IMR-90 (cell line): ENCODE results near the gene GOLGA6L24. TPM values are rescaled to one million over a fixed set of nuclear protein-coding genes. Genes with fewer than 3 reads are reported as not detected.
"Not testable (repeated sequence)": the region's sequence is repeated elsewhere in the genome, so short reads cannot be mapped to it uniquely, and the experiment has no call there.

Source experiments
- ATAC-seq: fragments of 200-7000 bp; cut with Tn5 transposase; 2 replicates; pipeline ENCODE4 v1.9.1; 2020; ENCODE audit warnings: low read depth, mild to moderate bottlenecking, moderate library complexity
- BruUV-seq: library from RNA; stranded (reverse); fragments of 400-500 nt; replicated peaks from 2 replicates; lab custom pipeline; 2021; lab: Mats Ljungman, UMichigan
- CTCF ChIA-PET: fragments of 300-600 bp; formaldehyde crosslinking; extraction: SDS; loops from one replicate; lab custom pipeline; 2021; ENCODE audit warnings: antibody characterized with exemption; lab: Yijun Ruan, JAX
- POLR2A ChIA-PET: fragments of 300-600 bp; sonication (Branson Sonifier 250); formaldehyde crosslinking; loops from one replicate; lab custom pipeline; 2022; ENCODE audit warnings: antibody characterized with exemption; ENCODE audit not compliant: unreplicated experiment; lab: Charles Lee
- DNase-seq: peaks from one replicate; pipeline ENCODE4 v3.0.0; 2013
- H2AFZ ChIP-seq: replicated peaks from 2 replicates; pipeline ENCODE3; 2013; ENCODE audit warnings: low read length, mild to moderate bottlenecking; ENCODE audit not compliant: poor library complexity
- H2AK5ac ChIP-seq: 2 replicates; pipeline ENCODE4 v1.6.1; 2013; ENCODE audit warnings: low read depth, low read length, inconsistent platforms
- H2AK9ac ChIP-seq: replicated peaks from 2 replicates; pipeline ENCODE3; 2013; ENCODE audit warnings: mild to moderate bottlenecking, low read depth, low read length, moderate library complexity; ENCODE audit not compliant: poor library complexity
- H2BK120ac ChIP-seq: 2 replicates; pipeline ENCODE4 v1.6.1; 2013; ENCODE audit warnings: low read depth, low read length, inconsistent platforms
- H2BK15ac ChIP-seq: 3 replicates; pipeline ENCODE4 v1.6.1; 2013; ENCODE audit warnings: low read depth, low read length, inconsistent platforms
- H2BK20ac ChIP-seq: 2 replicates; pipeline ENCODE4 v1.6.1; 2013; ENCODE audit warnings: low read depth, mild to moderate bottlenecking, inconsistent platforms, low read length, moderate library complexity
- H2BK5ac ChIP-seq: 2 replicates; pipeline ENCODE4 v1.6.1; 2013; ENCODE audit warnings: mild to moderate bottlenecking, low read depth, low read length, inconsistent platforms; ENCODE audit not compliant: poor library complexity, severe bottlenecking
- H3K14ac ChIP-seq: replicated peaks from 2 replicates; pipeline ENCODE4 v1.6.1; 2013; ENCODE audit warnings: low read depth, low read length, inconsistent platforms
- H3K18ac ChIP-seq: 2 replicates; pipeline ENCODE4 v1.6.1; 2013; ENCODE audit warnings: low read depth, low read length, control low read depth
- H3K23ac ChIP-seq: 2 replicates; pipeline ENCODE4 v1.6.1; 2013; ENCODE audit warnings: low read depth, low read length, inconsistent platforms
- H3K27ac ChIP-seq: 2 replicates; pipeline ENCODE4 v1.5.1; 2013; ENCODE audit warnings: mild to moderate bottlenecking, control low read depth, low read length; ENCODE audit not compliant: insufficient read depth
- H3K27me3 ChIP-seq: 2 replicates; pipeline ENCODE4 v1.6.1; 2013; ENCODE audit warnings: low read length; ENCODE audit not compliant: control insufficient read depth, insufficient read depth
- H3K36me3 ChIP-seq: 2 replicates; pipeline ENCODE4 v1.6.1; 2013; ENCODE audit warnings: low read length, mixed read lengths; ENCODE audit not compliant: control insufficient read depth, insufficient read depth
- H3K4ac ChIP-seq: 2 replicates; pipeline ENCODE4 v1.6.1; 2013; ENCODE audit warnings: low read depth, low read length, inconsistent platforms
- H3K4me1 ChIP-seq: 2 replicates; pipeline ENCODE4 v1.6.1; 2013; ENCODE audit warnings: low read length, mixed read lengths; ENCODE audit not compliant: control insufficient read depth, insufficient read depth
- H3K4me2 ChIP-seq: 2 replicates; pipeline ENCODE4 v1.6.1; 2013; ENCODE audit warnings: low read depth, mild to moderate bottlenecking, control low read depth, low read length, moderate library complexity
- H3K4me3 ChIP-seq: 2 replicates; pipeline ENCODE4 v1.5.1; 2013; ENCODE audit warnings: low read depth, mild to moderate bottlenecking, control low read depth, low read length, moderate library complexity; ENCODE audit not compliant: insufficient read depth
- H3K56ac ChIP-seq: 2 replicates; pipeline ENCODE4 v1.6.1; 2013; ENCODE audit warnings: low read length, inconsistent platforms; ENCODE audit not compliant: insufficient read depth; ENCODE audit errors: extremely low read depth
- H3K79me1 ChIP-seq, 2 experiments: 2 replicates each; pipeline ENCODE4 v1.6.1; 2013; ENCODE audit warnings: low read length in 2 of 2, inconsistent platforms in 1 of 2, low read depth in 1 of 2
- H3K9ac ChIP-seq: 2 replicates; pipeline ENCODE4 v1.6.1; 2013; ENCODE audit warnings: low read depth, low read length, control low read depth
- H3K9me1 ChIP-seq: 2 replicates; pipeline ENCODE4 v1.6.1; 2013; ENCODE audit warnings: low read length, inconsistent platforms; ENCODE audit not compliant: insufficient read depth
- H3K9me3 ChIP-seq: 2 replicates; pipeline ENCODE4 v1.6.1; 2013; ENCODE audit warnings: low read length; ENCODE audit not compliant: control insufficient read depth, insufficient read depth
- H4K20me1 ChIP-seq: 2 replicates; pipeline ENCODE4 v1.6.1; 2013; ENCODE audit warnings: low read length, inconsistent platforms; ENCODE audit not compliant: insufficient read depth
- H4K5ac ChIP-seq: 2 replicates; pipeline ENCODE4 v1.6.1; 2013; ENCODE audit warnings: mild to moderate bottlenecking, low read depth, low read length, control low read depth
- H4K8ac ChIP-seq, 2 experiments: 2 replicates each; pipeline ENCODE4 v1.6.1; 2013; ENCODE audit warnings: low read depth in 2 of 2, low read length in 2 of 2, control low read depth in 1 of 2, inconsistent platforms in 1 of 2
- H4K91ac ChIP-seq: 2 replicates; pipeline ENCODE4 v1.6.1; 2013; ENCODE audit warnings: low read depth, low read length, inconsistent platforms; ENCODE audit not compliant: insufficient read depth
- WGBS, 2 experiments: methylation state at CpG; one replicate each; pipeline versions ENCODE4 v1.1.5 to v1.1.7; 2013; ENCODE audit warnings: missing lambda C conversion rate in 2 of 2; ENCODE audit not compliant: insufficient read length in 1 of 2; ENCODE audit errors: extremely low coverage in 2 of 2; 5-methylcytosine and 5-hydroxymethylcytosine counted together
- dilution Hi-C: fragments of 300-500 bp; cut with HindIII; formaldehyde crosslinking; loops from one replicate; pipeline ENCODE4 v1.14.3; 2018; ENCODE audit warnings: low sequenced_read_pairs; ENCODE audit not compliant: unreplicated experiment
- in situ Hi-C: fragments of 300-500 bp; cut with MboI; formaldehyde crosslinking; loops from 3 replicates; pipeline ENCODE4 v1.14.3; 2019; ENCODE audit warnings: low sequenced_read_pairs, inconsistent platforms, mixed read lengths
- intact Hi-C: fragments of 100-400 bp; cut with micrococcal nuclease; formaldehyde crosslinking; loops from 2 replicates; pipeline ENCODE4 v1.10.0; 2022
- polyA plus RNA-seq, 3 experiments: library from polyadenylated mRNA; depleted of rRNA; stranded (reverse); fragments of >200 nt; gene quantifications; 2 replicates each; pipeline ENCODE4 v1.2.3, GENCODE V29; 2012; ENCODE audit warnings: low replicate concordance in 1 of 3
- total RNA-seq: library from RNA; depleted of rRNA; stranded (reverse); fragments of >200 nt; gene quantifications from 2 replicates; pipeline ENCODE4 v1.2.3, GENCODE V29; 2012

The GOLGA6L24 gene
- total and polyA plus RNA-seq, 2 of the 4 experiments (the other 2 are of a cell fraction): not detected

GRCh38 chr15:28310454-28310853, 47.4 kb downstream of the GOLGA6L24 start:
- H3K36me3 ChIP-seq, H3K4me1 ChIP-seq, dilution Hi-C loops, in situ Hi-C loops, H4K20me1 ChIP-seq, H3K9me1 ChIP-seq, H2BK120ac ChIP-seq, DNase-seq, H3K4me2 ChIP-seq, H2AK5ac ChIP-seq, H3K4ac ChIP-seq, POLR2A ChIA-PET, H2BK15ac ChIP-seq, H3K56ac ChIP-seq, ATAC-seq, intact Hi-C loops, H3K27me3 ChIP-seq, H3K14ac ChIP-seq, H3K18ac ChIP-seq, H4K8ac ChIP-seq, H3K23ac ChIP-seq, H3K4me3 ChIP-seq, BruUV-seq, H3K27ac ChIP-seq, H3K9ac ChIP-seq, H3K79me1 ChIP-seq, H2BK20ac ChIP-seq, H2AK9ac ChIP-seq, H4K91ac ChIP-seq, H2AFZ ChIP-seq, CTCF ChIA-PET, H4K5ac ChIP-seq, H3K9me3 ChIP-seq, H2BK5ac ChIP-seq: not testable (repeated sequence)
- no CpG with 5 or more reads among the region's 11 CpGs for WGBS, 2 experiments

- dilution Hi-C loops, POLR2A ChIA-PET, intact Hi-C loops: not testable (repeated sequence)
Measured at GRCh38 chr15:28308718-28309117, 49.2 kb downstream of the GOLGA6L24 start.

More at GRCh38 chr15:28308718-28309117, 49.2 kb downstream of the GOLGA6L24 start:
- H3K79me1 ChIP-seq, CTCF ChIA-PET, H4K91ac ChIP-seq, H2AK5ac ChIP-seq, ATAC-seq, DNase-seq, H3K23ac ChIP-seq, H2BK15ac ChIP-seq, H2BK5ac ChIP-seq, H3K4me1 ChIP-seq, H2AFZ ChIP-seq, H3K9me3 ChIP-seq, H3K18ac ChIP-seq, H3K27me3 ChIP-seq, H3K14ac ChIP-seq, H3K4ac ChIP-seq, H3K36me3 ChIP-seq, H3K27ac ChIP-seq, H2AK9ac ChIP-seq, H3K9me1 ChIP-seq, H2BK120ac ChIP-seq, H4K8ac ChIP-seq, H3K4me2 ChIP-seq, H4K20me1 ChIP-seq, H2BK20ac ChIP-seq, H4K5ac ChIP-seq, H3K4me3 ChIP-seq, H3K9ac ChIP-seq, BruUV-seq, in situ Hi-C loops, H3K56ac ChIP-seq: not testable (repeated sequence)
- no CpG with 5 or more reads among the region's 5 CpGs for WGBS, 2 experiments
